Measurements from ENCODE around the gene B3GLCT.
A peak's percentile ranks its signal among the peaks of the same experiment; 100 is the strongest.

GRCh38 chr13:31162151-31163008 lies 37.4 kb upstream of the B3GLCT start:
- TF ChIP-seq CTCF (IDR thresholded peaks at IDR 0.05; ENCODE audit: insufficient read depth, low read length) (no peak), GABPA (IDR thresholded peaks at IDR 0.05; ENCODE audit: low read depth) (peak; percentile 13; the same call in 1 of the 2 replicates)
- TF ChIP-seq, protein P1, sequence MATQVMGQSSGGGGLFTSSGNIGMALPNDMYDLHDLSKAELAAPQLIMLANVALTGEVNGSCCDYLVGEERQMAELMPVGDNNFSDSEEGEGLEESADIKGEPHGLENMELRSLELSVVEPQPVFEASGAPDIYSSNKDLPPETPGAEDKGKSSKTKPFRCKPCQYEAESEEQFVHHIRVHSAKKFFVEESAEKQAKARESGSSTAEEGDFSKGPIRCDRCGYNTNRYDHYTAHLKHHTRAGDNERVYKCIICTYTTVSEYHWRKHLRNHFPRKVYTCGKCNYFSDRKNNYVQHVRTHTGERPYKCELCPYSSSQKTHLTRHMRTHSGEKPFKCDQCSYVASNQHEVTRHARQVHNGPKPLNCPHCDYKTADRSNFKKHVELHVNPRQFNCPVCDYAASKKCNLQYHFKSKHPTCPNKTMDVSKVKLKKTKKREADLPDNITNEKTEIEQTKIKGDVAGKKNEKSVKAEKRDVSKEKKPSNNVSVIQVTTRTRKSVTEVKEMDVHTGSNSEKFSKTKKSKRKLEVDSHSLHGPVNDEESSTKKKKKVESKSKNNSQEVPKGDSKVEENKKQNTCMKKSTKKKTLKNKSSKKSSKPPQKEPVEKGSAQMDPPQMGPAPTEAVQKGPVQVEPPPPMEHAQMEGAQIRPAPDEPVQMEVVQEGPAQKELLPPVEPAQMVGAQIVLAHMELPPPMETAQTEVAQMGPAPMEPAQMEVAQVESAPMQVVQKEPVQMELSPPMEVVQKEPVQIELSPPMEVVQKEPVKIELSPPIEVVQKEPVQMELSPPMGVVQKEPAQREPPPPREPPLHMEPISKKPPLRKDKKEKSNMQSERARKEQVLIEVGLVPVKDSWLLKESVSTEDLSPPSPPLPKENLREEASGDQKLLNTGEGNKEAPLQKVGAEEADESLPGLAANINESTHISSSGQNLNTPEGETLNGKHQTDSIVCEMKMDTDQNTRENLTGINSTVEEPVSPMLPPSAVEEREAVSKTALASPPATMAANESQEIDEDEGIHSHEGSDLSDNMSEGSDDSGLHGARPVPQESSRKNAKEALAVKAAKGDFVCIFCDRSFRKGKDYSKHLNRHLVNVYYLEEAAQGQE (IDR thresholded peaks at IDR 0.05; ENCODE audit: insufficient replicate concordance, low read depth): no peak
